ENCODE data around the gene CRISPLD2.

The CRISPLD2 gene

DNA sequence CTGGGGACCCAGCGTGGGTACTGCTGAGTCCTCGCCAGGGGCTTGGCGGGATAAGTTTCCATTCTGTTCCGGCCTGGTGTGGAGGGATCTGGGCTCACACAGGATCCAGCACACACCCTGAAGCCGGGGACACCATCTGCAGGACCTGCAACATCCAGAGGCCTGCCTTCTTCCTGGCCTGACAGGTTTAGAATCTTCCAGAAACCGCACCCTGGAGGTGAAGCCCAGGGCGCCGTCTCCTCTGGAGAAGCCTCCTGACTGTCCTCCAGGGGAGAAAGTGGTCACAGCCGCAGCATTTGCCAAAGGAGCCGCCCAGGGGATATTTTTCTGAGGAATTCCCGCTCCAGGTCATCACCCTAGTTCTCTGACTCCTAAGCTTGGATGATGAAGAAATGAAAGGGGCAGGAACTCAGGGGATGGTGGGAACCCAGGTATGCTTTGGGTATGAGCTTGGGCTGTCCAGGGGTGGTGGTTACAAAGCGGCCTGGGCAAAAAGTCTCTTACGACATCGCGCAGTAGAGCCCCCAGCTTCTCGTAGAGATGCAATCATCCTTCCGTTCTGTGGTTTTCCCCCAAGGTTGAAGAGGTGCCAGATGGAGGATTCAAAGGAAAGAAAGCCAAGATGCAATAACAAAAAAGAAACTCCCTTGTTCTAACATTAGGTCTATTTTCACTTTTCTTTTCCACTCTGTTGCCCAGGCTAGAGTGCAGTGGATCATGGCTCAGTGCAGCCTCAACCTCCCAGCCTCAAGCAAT, 9.1 kb upstream of the CRISPLD2 start:
- H3K9me3 ChIP-seq (ENCODE audit: control insufficient read depth, insufficient read depth, low read length), result no peaks in the 10 kb centered on the region
- no peak overlapping the region for H3K9ac ChIP-seq (ENCODE audit: low read depth, low read length)
- no peaks in the 10 kb centered on the region for H3K36me3 ChIP-seq (ENCODE audit: insufficient read depth, low read length)
- H3K4me1 ChIP-seq (ENCODE audit: insufficient read depth, low read length), result peaks cover 8% of the 10 kb centered on the region; the same call in 1 of the 2 replicates

DNA sequence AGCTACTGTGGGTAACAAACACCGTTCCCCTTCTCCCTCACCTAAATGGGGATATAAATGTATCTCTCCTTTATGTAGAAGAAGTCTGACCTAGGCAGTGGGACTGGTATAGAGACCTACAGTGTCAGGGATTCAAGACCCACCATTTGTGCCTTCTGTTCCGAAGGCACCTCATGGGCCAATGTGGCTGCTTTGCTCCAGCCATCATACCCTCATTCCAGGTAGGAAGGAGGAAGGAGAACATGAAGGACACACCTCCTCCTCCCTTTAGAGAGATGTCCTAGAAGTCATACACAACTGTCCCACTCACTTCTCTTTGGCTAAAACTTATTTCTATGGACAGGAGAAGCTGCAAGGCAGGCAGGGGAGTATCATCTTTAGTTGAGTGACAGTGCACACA, 8.3 kb upstream of the CRISPLD2 start:
- peaks cover 4% of the 10 kb centered on the region; the same call in 1 of the 2 replicates for H3K4me1 ChIP-seq (ENCODE audit: insufficient read depth, low read length)
- H3K36me3 ChIP-seq (ENCODE audit: insufficient read depth, low read length), result no peaks in the 10 kb centered on the region
- H3K9me3 ChIP-seq (ENCODE audit: control insufficient read depth, insufficient read depth, low read length), result no peaks in the 10 kb centered on the region
- no peak overlapping the region for H3K9ac ChIP-seq (ENCODE audit: low read depth, low read length)

DNA sequence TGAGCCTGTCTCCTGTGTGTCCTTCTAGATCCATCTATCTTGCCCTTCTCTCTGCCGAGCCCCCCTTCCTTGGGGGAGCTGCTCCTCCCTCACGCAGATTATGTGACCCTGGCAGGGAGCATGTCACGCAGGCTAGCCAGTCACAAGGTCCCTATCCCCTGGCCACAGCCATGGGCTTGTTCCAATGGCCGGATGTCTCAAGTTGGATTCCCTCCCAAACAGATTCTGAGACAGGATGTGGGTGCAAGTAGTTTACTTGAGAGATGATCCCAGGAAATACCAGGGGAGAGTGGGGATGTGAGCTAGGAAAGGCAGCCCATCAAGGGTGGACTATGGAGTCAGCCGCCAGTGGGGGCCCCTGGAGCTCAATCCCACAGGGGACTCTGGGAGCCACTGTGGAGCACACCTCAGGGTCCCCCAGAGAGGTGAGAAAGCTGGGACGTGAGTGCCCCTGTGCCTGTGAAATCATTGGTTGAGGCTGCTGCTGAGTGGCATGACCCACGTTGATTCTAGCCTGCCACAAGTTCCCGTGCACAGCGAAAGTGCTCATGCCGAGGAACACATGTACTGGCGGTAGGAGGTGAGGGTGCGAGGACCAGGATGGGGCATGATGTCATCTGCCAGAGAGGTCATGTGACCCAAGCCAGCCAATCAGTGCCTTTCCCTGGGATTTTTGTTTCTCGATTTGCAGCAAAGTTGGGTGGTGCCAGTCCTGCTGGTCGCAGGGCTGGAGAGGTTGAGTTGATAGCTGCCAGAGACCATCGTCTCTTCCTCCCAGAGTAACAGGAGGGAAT, 6.4 kb upstream of the CRISPLD2 start:
- H3K9ac ChIP-seq (ENCODE audit: low read depth, low read length), result no peak overlapping the region
- H3K36me3 ChIP-seq (ENCODE audit: insufficient read depth, low read length), result no peaks in the 10 kb centered on the region
- H3K4me1 ChIP-seq (ENCODE audit: insufficient read depth, low read length), result no peaks in the 10 kb centered on the region
- no peaks in the 10 kb centered on the region for H3K9me3 ChIP-seq (ENCODE audit: control insufficient read depth, insufficient read depth, low read length)

DNA sequence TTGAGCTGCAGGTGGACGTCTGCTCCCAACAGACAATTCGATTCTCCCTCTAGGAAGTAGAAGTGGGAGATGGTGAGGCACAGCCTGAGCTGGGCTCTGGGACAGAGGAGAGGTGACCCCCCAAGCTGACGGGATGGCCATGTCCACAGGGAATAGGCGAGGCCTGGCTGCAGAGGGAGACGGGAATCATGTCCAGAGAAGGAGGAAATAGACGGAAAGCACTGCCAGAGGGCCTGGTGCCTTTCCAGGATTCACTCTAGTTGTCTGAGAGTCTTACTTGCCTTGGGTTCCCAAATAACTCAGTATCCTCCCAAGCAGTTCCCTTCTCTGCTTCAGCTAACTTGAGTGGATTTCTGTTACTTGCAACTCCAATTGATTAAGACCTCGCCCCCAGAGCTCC, 4.3 kb upstream of the CRISPLD2 start:
- no peaks in the 10 kb centered on the region; the same call in 1 of the 2 replicates for H3K4me1 ChIP-seq (ENCODE audit: insufficient read depth, low read length)
- no peaks in the 10 kb centered on the region for H3K9me3 ChIP-seq (ENCODE audit: control insufficient read depth, insufficient read depth, low read length)
- no peak overlapping the region for H3K9ac ChIP-seq (ENCODE audit: low read depth, low read length)
- H3K36me3 ChIP-seq (ENCODE audit: insufficient read depth, low read length), result no peaks in the 10 kb centered on the region

DNA sequence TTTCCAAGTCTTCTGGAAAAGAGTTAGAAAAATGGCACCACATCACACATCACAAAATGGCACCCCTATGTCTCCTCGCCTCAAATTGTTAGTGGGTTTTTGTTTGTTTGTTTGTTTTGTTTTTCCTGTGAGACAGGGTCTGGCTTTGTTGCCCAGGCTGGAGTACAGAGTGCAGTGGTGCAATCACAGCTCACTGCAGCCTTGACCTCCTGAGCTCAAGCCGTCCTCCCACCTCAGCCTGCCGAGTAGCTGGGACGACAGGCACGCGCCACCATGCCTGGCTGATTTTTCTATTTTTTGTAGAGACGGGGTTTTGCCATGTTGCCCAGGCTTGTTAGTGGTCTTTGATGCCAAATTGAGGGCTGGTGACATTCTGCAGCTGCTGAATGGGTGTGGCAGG, 3.8 kb upstream of the CRISPLD2 start:
- Histone ChIP-seq H3K36me3 (ENCODE audit: insufficient read depth, low read length) (no peaks in the 10 kb centered on the region), H3K9me3 (ENCODE audit: control insufficient read depth, insufficient read depth, low read length) (no peaks in the 10 kb centered on the region), H3K4me1 (ENCODE audit: insufficient read depth, low read length) (no peaks in the 10 kb centered on the region; the same call in 1 of the 2 replicates), H3K9ac (ENCODE audit: low read depth, low read length) (no peak overlapping the region)

GRCh38 chr16:84816485-84816884, 3.3 kb upstream of the CRISPLD2 start:
- no peak overlapping the region for H3K9ac ChIP-seq (ENCODE audit: low read depth, low read length)
- H3K9me3 ChIP-seq (ENCODE audit: control insufficient read depth, insufficient read depth, low read length), result no peaks in the 10 kb centered on the region
- no peaks in the 10 kb centered on the region for H3K36me3 ChIP-seq (ENCODE audit: insufficient read depth, low read length)
- H3K4me1 ChIP-seq (ENCODE audit: insufficient read depth, low read length), result no peaks in the 10 kb centered on the region; the same call in 1 of the 2 replicates

- Histone ChIP-seq H3K9ac (ENCODE audit: low read depth, low read length) (no peak overlapping the region), H3K9me3 (ENCODE audit: control insufficient read depth, insufficient read depth, low read length) (no peaks in the 10 kb centered on the region), H3K36me3 (ENCODE audit: insufficient read depth, low read length) (no peaks in the 10 kb centered on the region), H3K4me1 (ENCODE audit: insufficient read depth, low read length) (no peaks in the 10 kb centered on the region; the same call in 1 of the 2 replicates)
Observed at GRCh38 chr16:84817206-84817605, 2.6 kb upstream of the CRISPLD2 start.

GRCh38 chr16:84817613-84818012, 2.2 kb upstream of the CRISPLD2 start:
- H3K9me3 ChIP-seq (ENCODE audit: control insufficient read depth, insufficient read depth, low read length), result no peaks in the 10 kb centered on the region
- no peak overlapping the region for H3K9ac ChIP-seq (ENCODE audit: low read depth, low read length)
- H3K36me3 ChIP-seq (ENCODE audit: insufficient read depth, low read length), result no peaks in the 10 kb centered on the region
- H3K4me1 ChIP-seq (ENCODE audit: insufficient read depth, low read length), result no peaks in the 10 kb centered on the region; the same call in 1 of the 2 replicates

GRCh38 chr16:84818133-84818532, 1.7 kb upstream of the CRISPLD2 start:
- Histone ChIP-seq H3K9ac (ENCODE audit: low read depth, low read length) (no peak overlapping the region), H3K9me3 (ENCODE audit: control insufficient read depth, insufficient read depth, low read length) (no peaks in the 10 kb centered on the region), H3K4me1 (ENCODE audit: insufficient read depth, low read length) (no peaks in the 10 kb centered on the region; the same call in 1 of the 2 replicates), H3K36me3 (ENCODE audit: insufficient read depth, low read length) (no peaks in the 10 kb centered on the region)

DNA sequence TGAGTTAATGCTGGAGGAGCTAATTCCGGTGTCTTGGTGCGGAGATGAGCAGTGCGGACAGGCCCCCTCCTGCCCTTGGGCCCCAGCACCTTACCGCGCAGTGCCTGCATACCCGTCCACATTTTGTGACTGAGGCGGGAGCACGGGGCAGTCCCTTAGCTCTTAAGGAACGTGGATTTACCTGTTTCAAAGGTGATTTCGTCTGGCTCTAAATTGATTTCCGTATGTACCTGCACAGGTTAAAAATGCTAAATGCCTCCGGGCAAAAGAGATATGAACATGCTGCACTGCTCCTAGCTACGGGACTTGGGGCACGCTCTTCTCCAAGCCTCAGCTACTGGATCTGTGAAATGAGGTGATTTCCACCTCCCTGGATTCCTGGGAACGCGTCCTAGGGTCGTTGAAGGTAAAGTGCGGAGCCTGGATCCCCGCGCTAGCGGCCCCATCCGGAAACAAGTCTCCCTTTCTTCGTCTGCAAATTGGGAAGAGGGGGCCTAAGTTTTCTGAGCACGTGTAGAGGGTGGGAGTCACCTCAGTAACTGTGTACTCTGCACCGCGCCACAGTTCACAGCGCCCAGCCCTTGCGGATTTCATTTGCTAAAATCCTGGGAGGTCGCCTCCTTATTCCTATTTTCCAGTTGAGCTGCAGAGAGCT, 669 bp upstream of the CRISPLD2 start:
- H3K9ac ChIP-seq (ENCODE audit: low read depth, low read length), result peak overlapping the region; percentile 81
- H3K9me3 ChIP-seq (ENCODE audit: control insufficient read depth, insufficient read depth, low read length), result no peaks in the 10 kb centered on the region
- H3K36me3 ChIP-seq (ENCODE audit: insufficient read depth, low read length), result no peaks in the 10 kb centered on the region
- no peaks in the 10 kb centered on the region; the same call in 1 of the 2 replicates for H3K4me1 ChIP-seq (ENCODE audit: insufficient read depth, low read length)

DNA sequence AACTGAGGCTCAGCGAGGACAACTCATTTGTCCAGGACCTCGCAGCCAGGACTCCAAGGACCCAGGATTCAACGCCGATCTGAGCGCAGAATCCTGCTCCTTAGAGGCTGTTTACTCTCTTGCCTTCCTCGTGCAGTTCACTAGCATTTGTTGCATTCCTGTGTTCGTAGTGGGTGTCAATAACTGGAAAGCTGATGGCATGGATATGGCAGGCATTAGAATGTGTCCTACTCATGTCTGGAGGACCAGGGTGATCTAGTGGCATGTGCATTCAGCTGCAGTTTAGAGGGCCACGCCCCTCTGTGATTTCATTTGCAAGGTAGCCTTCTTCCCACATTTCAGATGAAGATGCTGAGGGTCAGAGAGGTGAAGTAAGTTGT, 510 bp downstream of the CRISPLD2 start:
- no peaks in the 10 kb centered on the region; the same call in 1 of the 2 replicates for H3K4me1 ChIP-seq (ENCODE audit: insufficient read depth, low read length)
- H3K9ac ChIP-seq (ENCODE audit: low read depth, low read length), result peak overlapping the region; percentile 81; the same call in 1 of the 2 replicates
- no peaks in the 10 kb centered on the region for H3K36me3 ChIP-seq (ENCODE audit: insufficient read depth, low read length)
- H3K9me3 ChIP-seq (ENCODE audit: control insufficient read depth, insufficient read depth, low read length), result no peaks in the 10 kb centered on the region

DNA sequence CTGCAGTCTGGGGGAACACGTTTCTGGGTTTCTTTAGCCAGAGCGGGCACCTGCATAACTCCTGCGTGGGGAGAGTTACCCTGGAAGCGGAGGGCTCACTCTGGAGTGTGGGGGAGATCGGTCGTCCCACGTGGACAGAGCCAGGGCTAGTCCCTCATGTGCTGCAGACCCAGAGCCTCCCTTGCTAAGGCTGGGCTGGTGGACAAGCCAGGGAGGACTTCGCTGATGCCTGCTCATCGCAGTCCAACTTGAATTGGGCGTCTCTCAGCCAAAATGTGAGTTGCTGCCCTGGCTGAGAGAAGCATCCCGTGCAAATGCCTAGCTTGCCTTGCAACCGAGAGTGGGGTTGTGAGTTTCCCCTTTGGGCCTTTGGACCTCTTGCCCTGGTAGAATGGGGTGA, 986 bp downstream of the CRISPLD2 start:
- no peaks in the 10 kb centered on the region; the same call in 1 of the 2 replicates for H3K4me1 ChIP-seq (ENCODE audit: insufficient read depth, low read length)
- H3K9ac ChIP-seq (ENCODE audit: low read depth, low read length), result no peak overlapping the region; the same call in 1 of the 2 replicates
- no peaks in the 10 kb centered on the region for H3K36me3 ChIP-seq (ENCODE audit: insufficient read depth, low read length)
- no peaks in the 10 kb centered on the region for H3K9me3 ChIP-seq (ENCODE audit: control insufficient read depth, insufficient read depth, low read length)

GRCh38 chr16:84821179-84821578, 1.4 kb downstream of the CRISPLD2 start:
- Histone ChIP-seq H3K9ac (ENCODE audit: low read depth, low read length) (no peak overlapping the region), H3K36me3 (ENCODE audit: insufficient read depth, low read length) (no peaks in the 10 kb centered on the region), H3K4me1 (ENCODE audit: insufficient read depth, low read length) (no peaks in the 10 kb centered on the region; the same call in 1 of the 2 replicates), H3K9me3 (ENCODE audit: control insufficient read depth, insufficient read depth, low read length) (no peaks in the 10 kb centered on the region)

All from ES-I3 (cell line).